ENCODE measurements around the gene CFAP97D2.

GRCh38 chr13:114196629-114197028 is 17.6 kb downstream of the CFAP97D2 start:
- no peak for TF ChIP-seq MAX (IDR thresholded peaks at IDR 0.05)
- TF ChIP-seq EP300 (IDR thresholded peaks at IDR 0.05; ENCODE audit: borderline replicate concordance), result no peak
- TF ChIP-seq RAD21 (IDR thresholded peaks at IDR 0.05; ENCODE audit: low read depth), result no peak
- TF ChIP-seq REST (IDR thresholded peaks at IDR 0.05; ENCODE audit: low read depth), result no peak
- no peak for TF ChIP-seq YY1 (IDR thresholded peaks at IDR 0.05; ENCODE audit: low read depth)
- no peak for TF ChIP-seq TAF1 (IDR thresholded peaks at IDR 0.05; ENCODE audit: low read depth)
- no peak for TF ChIP-seq CREB1 (IDR thresholded peaks at IDR 0.05; ENCODE audit: low read depth)
- no peak for TF ChIP-seq USF1 (IDR thresholded peaks at IDR 0.05)
- TF ChIP-seq TEAD4 (IDR thresholded peaks at IDR 0.05), result no peak
- no peak for TF ChIP-seq TCF12 (IDR thresholded peaks at IDR 0.05; ENCODE audit: low read depth)
- no peak for TF ChIP-seq ZBTB7A (IDR thresholded peaks at IDR 0.05; ENCODE audit: low read depth)
- no peak for TF ChIP-seq EGR1 (IDR thresholded peaks at IDR 0.05)

All from Ishikawa (cell line).